Tongue (tissue), 2 donors: Measurements from ENCODE around the gene ELL2. TPM values are rescaled to one million over a fixed set of nuclear protein-coding genes. Genes with fewer than 3 reads are reported as not detected.
"Not testable (repeated sequence)": the region's sequence is repeated elsewhere in the genome, so short reads cannot be mapped to it uniquely, and the experiment has no call there.

Experiments used
- DNase-seq: peaks from one replicate; pipeline ENCODE4 v3.0.0-alpha.2; 2015
- total RNA-seq: library from RNA; depleted of rRNA; stranded (reverse); fragments of >200 nt; gene quantifications from one replicate; pipeline ENCODE4 v1.2.3, GENCODE V29; 2014

Gene ELL2
- total RNA-seq, 1 donor from 2014 or later, result 59.6 TPM

GRCh38 chr5:95907740-95908706 is 53.6 kb downstream of the ELL2 start:
- DNase-seq, result no peak

- no peak for DNase-seq
Measured at GRCh38 chr5:95907067-95907705, 54.5 kb downstream of the ELL2 start.

- DNase-seq, result not testable (repeated sequence)
Measured at GRCh38 chr5:95906398-95906797, 55.3 kb downstream of the ELL2 start.

GRCh38 chr5:95904827-95905226 is 56.8 kb downstream of the ELL2 start:
- DNase-seq, result no peak

GRCh38 chr5:95903838-95904237 is 57.8 kb downstream of the ELL2 start:
- DNase-seq, result no peak

- DNase-seq, result no peak
Measured at GRCh38 chr5:95901676-95902627, 59.7 kb downstream of the ELL2 start.

GRCh38 chr5:95900383-95900958 is 61.2 kb downstream of the ELL2 start:
- peak; percentile 85 for DNase-seq

GRCh38 chr5:95899829-95900228 is 61.8 kb downstream of the ELL2 start:
- no peak for DNase-seq

- DNase-seq, result no peak
Measured at GRCh38 chr5:95899006-95899405, 62.6 kb downstream of the ELL2 start.

GRCh38 chr5:95895771-95896170 is 65.9 kb downstream of the ELL2 start:
- DNase-seq, result no peak

GRCh38 chr5:95895251-95895650 is 66.4 kb downstream of the ELL2 start:
- DNase-seq, result no peak

GRCh38 chr5:95892784-95893354 is 68.8 kb downstream of the ELL2 start:
- DNase-seq, result peak; percentile 36

- peak; percentile 44 for DNase-seq
Measured at GRCh38 chr5:95891499-95891898, 70.2 kb downstream of the ELL2 start.

GRCh38 chr5:95889076-95889475 is 72.6 kb downstream of the ELL2 start:
- no peak for DNase-seq

GRCh38 chr5:95887977-95888376 is 73.7 kb downstream of the ELL2 start:
- no peak for DNase-seq

- no peak for DNase-seq
Measured at GRCh38 chr5:95886340-95887044, 75.2 kb downstream of the ELL2 start.

- DNase-seq, result no peak
Measured at GRCh38 chr5:95884511-95884910, 77.1 kb downstream of the ELL2 start.

- no peak for DNase-seq
Measured at GRCh38 chr5:95884017-95884325, 77.7 kb downstream of the ELL2 start.

- no peak for DNase-seq
Measured at GRCh38 chr5:95883185-95884016, 78.2 kb downstream of the ELL2 start.

- no peak for DNase-seq
Measured at GRCh38 chr5:95881833-95882232, 79.8 kb downstream of the ELL2 start.
